Endodermal cell (in vitro differentiated cells): ENCODE results near the gene IGSF21. TPM values are rescaled to one million over a fixed set of nuclear protein-coding genes. Genes with fewer than 3 reads are reported as not detected.

Experiments used
- DNase-seq: peaks from one replicate; pipeline ENCODE4 v3.0.0-alpha.2; 2017
- H3K27ac ChIP-seq: 2 replicates; pipeline ENCODE4 v1.5.1; 2013; ENCODE audit warnings: mild to moderate bottlenecking, low read depth, low read length, moderate library complexity
- H3K27me3 ChIP-seq: 2 replicates; pipeline ENCODE4 v1.6.1; 2013; ENCODE audit warnings: mild to moderate bottlenecking, low read length, moderate library complexity; ENCODE audit not compliant: insufficient read depth, control insufficient read depth, poor library complexity, severe bottlenecking
- H3K36me3 ChIP-seq: 2 replicates; pipeline ENCODE4 v1.7.0; 2013; ENCODE audit warnings: mild to moderate bottlenecking, low read length, moderate library complexity; ENCODE audit not compliant: control insufficient read depth, insufficient read depth
- H3K4me1 ChIP-seq: one replicate; pipeline ENCODE4 v1.7.0; 2013; ENCODE audit warnings: low read length; ENCODE audit not compliant: control insufficient read depth, insufficient read depth
- H3K4me3 ChIP-seq: 2 replicates; pipeline ENCODE4 v1.5.1; 2013; ENCODE audit warnings: mild to moderate bottlenecking, low read length, moderate library complexity
- H3K9ac ChIP-seq: 2 replicates; pipeline ENCODE4 v1.6.1; 2013; ENCODE audit warnings: mild to moderate bottlenecking, low read length, moderate library complexity; ENCODE audit not compliant: poor library complexity, severe bottlenecking; ENCODE audit errors: extremely low read depth
- H3K9me3 ChIP-seq: 2 replicates; pipeline ENCODE4 v1.6.1; 2013; ENCODE audit warnings: mild to moderate bottlenecking, low read length, moderate library complexity; ENCODE audit not compliant: control insufficient read depth
- H3K27ac Mint-ChIP-seq: 2 replicates; pipeline ENCODE4 v1.8.0; 2020; ENCODE audit warnings: mixed read lengths
- H3K27me3 Mint-ChIP-seq: 2 replicates; pipeline ENCODE4 v1.8.0; 2021; ENCODE audit warnings: mild to moderate bottlenecking, mixed read lengths; ENCODE audit not compliant: insufficient read depth
- H3K36me3 Mint-ChIP-seq: 2 replicates; pipeline ENCODE4 v1.8.0; 2020; ENCODE audit warnings: low read depth, mixed read lengths
- H3K4me1 Mint-ChIP-seq: 2 replicates; pipeline ENCODE4 v1.8.0; 2020; ENCODE audit warnings: mixed read lengths
- H3K4me3 Mint-ChIP-seq: 2 replicates; pipeline ENCODE4 v1.8.0; 2020; ENCODE audit warnings: mild to moderate bottlenecking, moderate library complexity, mixed read lengths
- H3K9me3 Mint-ChIP-seq: 2 replicates; pipeline ENCODE4 v1.8.0; 2020; ENCODE audit warnings: mild to moderate bottlenecking, mixed read lengths
- CTCF ChIP-seq: fragments of 200-600 bp; sonication (generic); conservative IDR thresholded peaks from 2 replicates; pipeline ENCODE4 v1.5.0; 2021; ENCODE audit warnings: antibody characterized with exemption, mild to moderate bottlenecking
- WGBS, 2 experiments: methylation state at CpG; one replicate each; pipeline versions ENCODE4 v1.1.5 to v1.1.7; 2013; ENCODE audit warnings: missing lambda C conversion rate in 2 of 2, mixed read lengths in 1 of 2; ENCODE audit not compliant: insufficient coverage in 1 of 2, insufficient read length in 1 of 2; 5-methylcytosine and 5-hydroxymethylcytosine counted together
- total RNA-seq, 2 donors: library from RNA; stranded (reverse); fragmentation: NEBNext Ultra II Directional in 1 of 2; extraction: Animal tissue kit (Norgen Biotek cat#: 25700) in 1 of 2; gene quantifications; 2 replicates in 1 of 2; 3 replicates in 1 of 2; pipeline ENCODE4 v1.2.1, GENCODE V29; 2021

The IGSF21 gene
- total RNA-seq, 2 donors from 2014 or later, result 1.3 to 1.7 TPM

GRCh38 chr1:18413541-18414305, 306.1 kb downstream of the IGSF21 start:
- H3K36me3 Mint-ChIP-seq, result peaks cover 9% of the 10 kb centered on the region
- peak; percentile 61 for DNase-seq
- Histone ChIP-seq H3K9ac (no peak overlapping the region), H3K27me3 (no peaks in the 10 kb centered on the region), H3K27ac (no peak overlapping the region), H3K9me3 (peaks cover 22% of the 10 kb centered on the region), H3K4me1 (peaks cover 3% of the 10 kb centered on the region), H3K36me3 (no peaks in the 10 kb centered on the region), H3K4me3 (no peak overlapping the region)
- peaks cover 8% of the 10 kb centered on the region for H3K27me3 Mint-ChIP-seq
- H3K4me3 Mint-ChIP-seq, result no peak overlapping the region
- no peak for TF ChIP-seq CTCF
- peaks cover 37% of the 10 kb centered on the region for H3K4me1 Mint-ChIP-seq
- WGBS, 2 experiments, result 83 to 87% methylated on average over 5 to 13 of the region's 13 CpGs
- no peak overlapping the region for H3K27ac Mint-ChIP-seq
- H3K9me3 Mint-ChIP-seq, result peaks cover 28% of the 10 kb centered on the region

- Histone ChIP-seq H3K9me3 (peaks cover 22% of the 10 kb centered on the region), H3K4me3 (no peak overlapping the region), H3K27me3 (no peaks in the 10 kb centered on the region), H3K4me1 (peaks cover 6% of the 10 kb centered on the region), H3K27ac (no peak overlapping the region), H3K9ac (no peak overlapping the region), H3K36me3 (no peaks in the 10 kb centered on the region)
- no peak for DNase-seq
- Mint-ChIP-seq H3K9me3 (peaks cover 28% of the 10 kb centered on the region), H3K27me3 (peaks cover 7% of the 10 kb centered on the region), H3K4me1 (peaks cover 37% of the 10 kb centered on the region), H3K36me3 (peaks cover 9% of the 10 kb centered on the region), H3K4me3 (no peak overlapping the region), H3K27ac (no peak overlapping the region)
- TF ChIP-seq CTCF, result no peak
- WGBS, 2 experiments, result 92 to 100% methylated on average over 3 to 5 of the region's 5 CpGs
Observed at GRCh38 chr1:18414321-18414720, 306.7 kb downstream of the IGSF21 start.

GRCh38 chr1:18414872-18415447, 307.4 kb downstream of the IGSF21 start:
- Mint-ChIP-seq H3K27me3 (peaks cover 6% of the 10 kb centered on the region), H3K36me3 (peaks cover 9% of the 10 kb centered on the region), H3K27ac (no peak overlapping the region), H3K9me3 (peaks cover 28% of the 10 kb centered on the region), H3K4me1 (peaks cover 41% of the 10 kb centered on the region), H3K4me3 (no peak overlapping the region)
- Histone ChIP-seq H3K4me1 (peaks cover 10% of the 10 kb centered on the region), H3K4me3 (no peak overlapping the region), H3K27ac (no peak overlapping the region), H3K27me3 (no peaks in the 10 kb centered on the region), H3K9ac (no peak overlapping the region), H3K9me3 (peaks cover 22% of the 10 kb centered on the region), H3K36me3 (no peaks in the 10 kb centered on the region)
- WGBS, 2 experiments, result 88 to 98% methylated on average over 2 of the region's 2 CpGs
- no peak for DNase-seq
- TF ChIP-seq CTCF, result no peak
